Medulla oblongata (tissue), 1 donor: ENCODE data around the gene SYNGAP1.
"Not testable (repeated sequence)": the region's sequence is repeated elsewhere in the genome, so short reads cannot be mapped to it uniquely, and the experiment has no call there.

Experiments used
- DNase-seq: peaks from one replicate; pipeline ENCODE4 v3.0.0-alpha.2; 2015; ENCODE audit errors: extremely low spot score

Gene SYNGAP1

GRCh38 chr6:33419580-33420490, at the start of gene SYNGAP1:
TSS of gene SYNGAP1 (plus strand) at chr6:33420065. CDS start at chr6:33420265, 200 bp downstream.
- no peak for DNase-seq

- not testable (repeated sequence) for DNase-seq
Measured at GRCh38 chr6:33371901-33372300, 48.0 kb upstream of the SYNGAP1 start.

- no peak for DNase-seq
Measured at GRCh38 chr6:33372526-33373123, 47.2 kb upstream of the SYNGAP1 start.

DNA sequence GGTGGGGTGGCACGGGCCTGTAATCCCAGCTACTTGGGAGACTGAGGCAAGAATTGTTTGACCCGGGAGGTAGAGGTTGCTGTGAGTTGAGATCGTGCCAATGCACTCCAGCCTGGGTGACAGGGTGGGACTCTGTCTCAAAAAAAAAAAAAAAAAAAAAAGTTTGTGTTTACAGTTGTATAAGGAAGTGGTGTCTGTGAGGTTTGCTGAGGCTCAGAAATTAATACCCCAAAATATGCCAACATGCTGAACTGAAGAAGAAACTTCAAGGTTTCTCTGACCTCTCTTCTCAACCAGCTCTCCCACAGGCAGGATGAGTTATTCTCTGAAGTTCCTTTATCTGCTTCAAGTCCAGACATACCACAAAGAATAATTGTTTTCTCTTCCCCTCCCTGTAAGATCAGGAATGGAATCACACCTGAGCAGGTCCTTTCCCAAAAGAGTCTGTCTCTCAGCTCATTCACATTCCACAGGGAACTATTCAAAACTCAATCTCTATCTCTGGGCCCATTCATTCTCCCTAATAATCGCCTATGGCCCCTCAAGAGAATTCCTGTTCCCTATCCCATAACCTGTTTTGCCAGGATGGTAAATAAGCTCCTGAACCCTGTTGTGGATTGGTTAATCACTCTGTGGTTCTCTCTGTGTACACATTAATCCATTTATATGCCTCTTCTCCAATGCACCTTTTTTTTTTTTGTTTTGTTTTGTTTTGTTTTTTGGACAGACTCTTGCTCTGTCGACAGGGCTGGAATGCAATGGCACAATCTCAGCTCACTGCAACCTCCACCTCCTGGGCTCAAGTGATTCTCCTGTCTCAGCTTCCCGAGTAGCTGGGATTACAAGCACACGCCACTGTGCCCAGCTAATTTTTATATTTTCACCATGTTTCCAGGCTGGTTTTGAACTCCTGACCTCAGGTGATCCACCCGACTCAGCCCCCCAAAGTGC, 45.6 kb upstream of the SYNGAP1 start:
- DNase-seq = no peak

DNA sequence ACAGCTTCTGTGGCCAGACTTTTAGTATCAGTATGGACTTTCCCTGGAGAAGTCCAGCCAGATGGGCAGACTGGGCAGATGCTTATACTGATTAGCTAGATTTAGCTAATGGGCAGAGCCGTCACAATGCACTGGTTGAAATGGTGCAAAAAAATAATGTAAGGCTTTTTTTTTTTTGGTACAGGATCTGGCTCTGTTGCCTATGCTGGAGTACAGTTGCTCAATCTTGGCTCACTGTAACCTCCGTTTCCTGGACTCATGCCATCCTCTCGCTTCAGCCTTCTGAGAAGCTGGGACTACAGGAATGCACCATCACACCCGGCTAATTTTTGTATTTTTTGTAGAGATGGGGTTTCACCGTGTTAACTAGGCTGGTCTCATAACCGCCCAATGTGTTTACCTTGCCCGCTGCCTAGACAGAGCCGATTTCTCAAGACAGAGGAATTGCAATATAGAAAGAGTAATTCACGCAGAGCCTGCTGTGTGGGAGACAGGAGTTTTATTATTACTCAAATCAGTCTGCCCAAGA, 44.7 kb upstream of the SYNGAP1 start:
- DNase-seq = peak; percentile 69

GRCh38 chr6:33377171-33377570, 42.7 kb upstream of the SYNGAP1 start:
- no peak for DNase-seq

DNA sequence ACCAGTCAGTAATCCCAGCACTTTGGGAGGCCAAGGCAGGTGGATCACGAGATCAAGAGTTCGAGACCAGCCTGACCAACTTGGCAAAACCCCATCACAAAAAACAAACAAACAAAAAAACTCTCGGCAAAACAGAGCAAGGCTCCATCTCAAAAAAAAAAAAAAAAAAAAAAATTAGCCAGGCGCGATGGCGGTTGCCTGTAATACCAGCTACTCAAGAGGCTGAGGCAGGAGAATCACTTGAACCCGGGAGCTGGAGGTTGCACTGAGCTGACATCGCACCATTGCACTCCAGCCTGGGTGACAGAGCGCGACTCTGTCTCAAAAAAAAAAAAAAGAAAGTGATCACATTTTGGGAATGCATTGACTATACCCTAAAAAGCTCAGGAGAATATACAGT, 40.7 kb upstream of the SYNGAP1 start:
- not testable (repeated sequence) for DNase-seq

GRCh38 chr6:33380272-33380981, 39.4 kb upstream of the SYNGAP1 start:
- DNase-seq = no peak

DNA sequence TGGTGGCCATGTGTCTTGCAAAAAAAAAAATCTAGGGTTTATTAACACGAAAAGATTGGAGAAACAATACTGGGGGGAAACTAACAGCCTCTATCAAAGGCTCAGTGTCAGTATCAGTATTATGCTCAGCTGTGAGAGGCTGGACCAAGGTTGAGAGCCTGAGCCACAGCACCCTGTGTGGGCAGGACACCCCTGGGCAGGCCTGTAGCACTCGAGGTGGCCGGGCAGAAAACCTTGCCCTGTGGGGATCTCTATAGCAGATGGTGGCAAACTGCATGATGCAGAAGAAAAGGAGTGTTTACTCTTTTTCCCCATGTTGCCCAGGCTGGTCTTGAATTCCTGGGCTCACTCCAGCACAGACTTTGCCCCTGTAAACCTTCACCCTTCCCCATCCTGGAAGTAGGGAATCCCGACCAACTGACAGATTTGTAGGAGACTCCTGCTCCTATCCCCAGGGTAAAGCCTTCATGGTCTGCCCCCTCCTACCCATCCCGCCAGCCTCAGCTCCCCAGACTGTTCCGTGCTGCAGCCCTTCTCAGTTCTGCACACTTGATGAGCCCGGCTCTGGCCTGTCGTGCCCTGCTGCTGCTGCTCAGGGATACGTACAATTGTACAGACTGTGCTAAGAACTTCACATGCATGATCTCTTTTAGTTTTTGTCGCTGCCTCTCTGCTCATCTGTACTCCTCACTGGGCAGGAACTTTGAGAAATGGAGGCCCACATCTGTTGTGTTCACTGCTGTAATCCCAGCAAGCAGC, 36.3 kb upstream of the SYNGAP1 start:
- DNase-seq = no peak

- no peak for DNase-seq
Measured at GRCh38 chr6:33384581-33385020, 35.3 kb upstream of the SYNGAP1 start.

GRCh38 chr6:33390173-33390572, 29.7 kb upstream of the SYNGAP1 start:
- DNase-seq = no peak

- DNase-seq = no peak
Measured at GRCh38 chr6:33390767-33391277, 29.0 kb upstream of the SYNGAP1 start.

GRCh38 chr6:33391278-33391921, 28.5 kb upstream of the SYNGAP1 start, which contains the start of gene KIFC1:
TSS of gene KIFC1 (plus strand) at chr6:33391823. CDS start at chr6:33391986, 163 bp downstream.
- DNase-seq = peak; percentile 100

GRCh38 chr6:33391922-33392594, 27.8 kb upstream of the SYNGAP1 start:
- DNase-seq = no peak

DNA sequence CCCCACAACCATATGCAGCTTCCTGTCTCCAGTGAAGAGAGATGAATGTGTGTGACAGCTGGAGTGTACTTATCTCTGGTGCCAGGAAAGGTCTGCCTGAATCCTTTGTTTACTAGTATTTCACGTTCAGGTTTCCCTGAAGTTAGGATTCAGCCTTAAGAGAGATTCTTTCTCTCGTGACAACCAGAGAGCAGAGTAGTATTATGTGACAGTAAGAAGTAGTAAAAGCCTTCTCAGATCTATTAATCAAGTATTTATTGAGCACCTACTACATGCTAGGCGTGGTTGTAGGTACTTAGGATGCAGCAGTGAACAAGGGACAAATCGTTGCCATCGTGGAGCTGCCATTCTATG, 27.3 kb upstream of the SYNGAP1 start:
- DNase-seq = no peak

DNA sequence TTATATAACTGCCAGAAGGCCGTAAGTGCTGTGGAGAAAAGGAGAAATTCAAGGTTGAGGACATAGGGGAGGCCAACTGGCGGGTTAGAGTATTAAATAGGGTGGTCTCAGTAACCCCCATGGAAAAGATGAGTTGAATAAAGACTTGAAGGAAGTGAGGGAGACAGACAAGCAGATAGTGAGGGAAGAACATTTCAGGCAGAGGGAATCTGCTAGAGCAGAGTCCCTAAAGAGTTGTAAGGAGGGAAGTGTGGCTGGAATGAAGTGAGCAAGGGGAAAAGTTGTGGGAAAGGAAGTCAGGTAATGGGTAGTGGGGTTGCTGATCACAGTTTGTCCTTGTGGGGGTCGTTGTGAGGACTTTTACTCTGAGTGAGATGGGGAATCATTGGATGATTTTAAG, 26.9 kb upstream of the SYNGAP1 start:
- no peak for DNase-seq

- no peak for DNase-seq
Measured at GRCh38 chr6:33397541-33397940, 22.3 kb upstream of the SYNGAP1 start.

DNA sequence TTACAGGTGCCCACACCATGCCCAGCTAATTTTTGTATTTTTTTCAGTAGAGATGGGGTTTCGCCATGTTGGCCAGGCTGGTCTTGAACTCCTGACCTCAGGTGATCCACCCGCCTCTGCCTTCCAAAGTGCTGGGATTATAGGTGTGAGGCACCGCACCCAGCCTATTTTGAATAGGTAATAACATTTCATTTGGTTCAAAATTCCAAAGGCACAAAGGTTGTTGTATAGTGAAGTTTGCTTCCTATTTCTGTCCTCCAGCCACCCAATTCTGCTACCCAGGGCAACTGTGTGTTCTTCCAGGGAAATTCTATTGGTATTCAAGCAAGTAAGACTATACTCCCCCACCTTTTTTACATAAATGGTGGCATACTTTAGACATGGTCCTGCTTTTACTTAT, 21.3 kb upstream of the SYNGAP1 start:
- DNase-seq = not testable (repeated sequence)

- DNase-seq = not testable (repeated sequence)
Measured at GRCh38 chr6:33399881-33400280, 20.0 kb upstream of the SYNGAP1 start.
